ENCODE measurements around the gene TREML2.

- no peak for TF ChIP-seq POLR2AphosphoS5 (IDR thresholded peaks at IDR 0.05; ENCODE audit: low read depth, low read length)
- TF ChIP-seq POLR2A (IDR thresholded peaks at IDR 0.05; ENCODE audit: low read depth, low read length), result no peak
- TF ChIP-seq SPI1 (IDR thresholded peaks at IDR 0.05; ENCODE audit: low read depth, low read length), result no peak
- TF ChIP-seq TAF1 (IDR thresholded peaks at IDR 0.05; ENCODE audit: low read depth, low read length), result no peak
- no peak for TF ChIP-seq PAX5 (IDR thresholded peaks at IDR 0.05; ENCODE audit: insufficient read depth, low read length, severe bottlenecking)
Observed at GRCh38 chr6:41176189-41176588, 24.8 kb downstream of the TREML2 start.

Data from GM12891 (cell line).